ENCODE data around the gene FBXL2.

GRCh38 chr3:33231756-33232465, 45.3 kb upstream of the FBXL2 start:
- TF ChIP-seq, protein P1, sequence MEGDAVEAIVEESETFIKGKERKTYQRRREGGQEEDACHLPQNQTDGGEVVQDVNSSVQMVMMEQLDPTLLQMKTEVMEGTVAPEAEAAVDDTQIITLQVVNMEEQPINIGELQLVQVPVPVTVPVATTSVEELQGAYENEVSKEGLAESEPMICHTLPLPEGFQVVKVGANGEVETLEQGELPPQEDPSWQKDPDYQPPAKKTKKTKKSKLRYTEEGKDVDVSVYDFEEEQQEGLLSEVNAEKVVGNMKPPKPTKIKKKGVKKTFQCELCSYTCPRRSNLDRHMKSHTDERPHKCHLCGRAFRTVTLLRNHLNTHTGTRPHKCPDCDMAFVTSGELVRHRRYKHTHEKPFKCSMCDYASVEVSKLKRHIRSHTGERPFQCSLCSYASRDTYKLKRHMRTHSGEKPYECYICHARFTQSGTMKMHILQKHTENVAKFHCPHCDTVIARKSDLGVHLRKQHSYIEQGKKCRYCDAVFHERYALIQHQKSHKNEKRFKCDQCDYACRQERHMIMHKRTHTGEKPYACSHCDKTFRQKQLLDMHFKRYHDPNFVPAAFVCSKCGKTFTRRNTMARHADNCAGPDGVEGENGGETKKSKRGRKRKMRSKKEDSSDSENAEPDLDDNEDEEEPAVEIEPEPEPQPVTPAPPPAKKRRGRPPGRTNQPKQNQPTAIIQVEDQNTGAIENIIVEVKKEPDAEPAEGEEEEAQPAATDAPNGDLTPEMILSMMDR (IDR thresholded peaks at IDR 0.05): no peak
- no peak for TF ChIP-seq POLR2AphosphoS5 (IDR thresholded peaks at IDR 0.05)
